Measurements from ENCODE around the gene DNM3.
A peak's percentile ranks its signal among the peaks of the same experiment; 100 is the strongest.

Gene DNM3

GRCh38 chr1:172443666-172444453, 602.6 kb downstream of the DNM3 start, which contains the start of gene PIGC:
TSS of gene PIGC (minus strand) at chr1:172444069. CDS start at chr1:172442622, 1,447 bp downstream.
- peak; percentile 85 for DNase-seq

GRCh38 chr1:172446547-172446946, 605.2 kb downstream of the DNM3 start:
- DNase-seq, result no peak

- no peak for DNase-seq
Measured at GRCh38 chr1:172447641-172448040, 606.3 kb downstream of the DNM3 start.

GRCh38 chr1:172448995-172449584, 607.8 kb downstream of the DNM3 start:
- no peak for DNase-seq

- DNase-seq, result peak; percentile 47
Measured at GRCh38 chr1:172449585-172450523, 608.6 kb downstream of the DNM3 start.

GRCh38 chr1:172450524-172450885, 609.2 kb downstream of the DNM3 start:
- no peak for DNase-seq

GRCh38 chr1:172451002-172451443, 609.7 kb downstream of the DNM3 start:
- DNase-seq, result peak; percentile 8

- DNase-seq, result no peak
Measured at GRCh38 chr1:172452536-172453152, 611.3 kb downstream of the DNM3 start.

- DNase-seq, result no peak
Measured at GRCh38 chr1:172453153-172453545, 611.9 kb downstream of the DNM3 start.

GRCh38 chr1:172453607-172454006, 612.3 kb downstream of the DNM3 start:
- no peak for DNase-seq

- DNase-seq, result no peak
Measured at GRCh38 chr1:172455451-172455850, 614.2 kb downstream of the DNM3 start.

- no peak for DNase-seq
Measured at GRCh38 chr1:172456344-172456769, 615.1 kb downstream of the DNM3 start.

GRCh38 chr1:172457479-172458130, 616.3 kb downstream of the DNM3 start:
- no peak for DNase-seq

GRCh38 chr1:172460177-172460576, 618.9 kb downstream of the DNM3 start:
- DNase-seq, result no peak

- DNase-seq, result no peak
Measured at GRCh38 chr1:172460887-172461315, 619.6 kb downstream of the DNM3 start.
